ENCODE measurements around the gene FNDC5.
A peak's percentile ranks its signal among the peaks of the same experiment; 100 is the strongest.
"Not testable (repeated sequence)": the region's sequence is repeated elsewhere in the genome, so short reads cannot be mapped to it uniquely, and the experiment has no call there.

FNDC5 gene

DNA sequence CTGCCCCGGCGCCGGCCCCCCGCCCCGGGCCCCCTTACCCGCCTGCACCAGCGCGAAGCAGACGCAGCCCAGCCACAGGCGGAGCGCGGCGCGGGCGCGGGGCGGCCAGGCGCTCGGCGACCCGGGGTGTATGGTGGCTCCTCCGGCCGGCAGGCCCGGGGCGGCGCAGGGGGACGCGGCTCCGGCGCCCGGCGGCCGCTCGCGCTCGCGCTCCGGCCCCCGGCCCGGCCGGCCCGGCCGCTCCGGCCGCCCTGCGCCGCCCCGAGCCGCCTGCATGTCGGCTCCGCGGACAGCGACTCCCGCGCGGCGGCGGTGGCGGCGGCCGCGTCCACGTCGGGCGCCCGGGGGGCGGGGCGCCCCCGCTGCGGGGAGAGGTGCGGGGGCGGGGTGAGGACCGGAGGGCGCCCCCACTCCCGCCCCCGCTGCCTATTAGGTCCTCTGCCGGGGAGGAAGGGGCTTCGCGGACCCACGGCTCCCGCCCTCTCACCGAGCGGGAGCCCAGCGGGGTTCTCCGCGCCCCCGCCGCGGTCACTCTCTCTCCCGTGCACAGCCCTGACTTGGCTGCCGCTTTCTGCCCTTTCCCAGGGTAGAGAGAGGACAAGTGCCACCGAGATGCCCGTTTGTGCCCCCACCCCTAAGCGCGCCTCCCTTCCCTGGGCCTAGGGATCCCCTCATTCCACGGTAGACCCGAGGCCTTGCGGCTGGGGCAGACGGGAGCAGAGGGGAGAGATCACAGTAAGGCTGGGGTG is at the start of gene FNDC5:
Gene FNDC5, minus strand, starts transcription at position 298 of the 749 bp plus-strand sequence.
- DNase-seq, result no peak

DNA sequence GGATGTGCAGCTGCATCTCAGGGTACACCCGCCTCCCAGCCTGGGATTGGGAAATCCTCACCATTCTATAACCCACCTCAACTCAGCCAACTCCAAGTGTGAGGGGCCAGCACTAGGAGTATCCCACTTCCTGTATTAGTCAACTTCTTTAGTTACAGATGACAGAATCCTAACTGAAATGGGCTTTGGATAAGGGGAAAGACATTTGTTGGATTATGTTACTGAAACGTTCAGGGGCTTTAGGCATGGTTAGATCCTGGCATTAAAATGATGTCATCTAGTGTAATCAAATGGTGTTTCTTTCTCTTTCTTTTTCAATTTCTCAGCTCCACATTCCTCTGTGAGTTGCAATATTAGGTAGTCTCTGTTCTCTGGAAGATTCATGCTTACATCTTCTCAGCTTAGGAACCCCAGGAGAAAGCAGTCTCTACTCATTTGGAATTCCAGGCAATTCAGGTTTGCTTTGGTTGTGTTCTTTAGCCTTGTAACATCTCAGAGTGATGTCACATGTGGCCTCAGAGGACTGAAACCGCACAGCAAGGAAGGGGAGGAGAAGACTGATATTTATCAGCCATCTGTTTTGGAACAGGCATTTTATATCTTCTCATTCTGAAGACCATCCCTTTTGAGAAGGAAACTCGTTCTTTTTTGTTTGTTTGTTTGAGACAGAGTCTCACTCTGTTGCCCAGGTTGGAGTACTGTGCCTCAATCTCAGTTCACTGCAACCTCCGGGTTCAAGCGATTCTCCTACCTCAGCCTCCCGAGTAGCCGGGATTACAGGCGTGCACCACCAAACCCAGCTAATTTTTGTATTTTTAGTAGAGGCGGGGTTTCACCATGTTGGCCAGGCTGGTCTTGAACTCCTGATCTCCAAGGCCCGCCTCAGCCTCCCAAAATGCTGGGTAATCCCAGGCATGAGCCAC is 49.4 kb upstream of the FNDC5 start:
- DNase-seq, result no peak

DNA sequence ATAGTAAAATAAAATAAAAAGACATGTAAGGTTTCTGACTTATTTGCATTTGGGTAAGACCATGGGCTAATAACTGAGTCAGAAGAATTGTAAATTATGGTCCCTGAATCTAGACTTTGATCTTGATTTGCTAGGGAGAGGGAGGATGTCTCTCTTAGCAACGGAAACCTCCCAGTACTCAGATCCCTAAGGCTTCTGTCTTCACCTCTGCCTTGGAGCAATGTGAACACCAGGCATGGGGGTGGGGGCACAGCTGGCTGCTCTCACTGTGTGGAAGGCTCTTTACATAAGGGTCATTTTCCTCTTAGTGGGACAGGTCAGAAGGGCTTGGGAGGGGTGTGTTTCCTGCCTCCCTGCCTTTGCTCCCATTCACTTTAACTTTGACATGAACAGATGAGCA is 47.5 kb upstream of the FNDC5 start:
- no peak for DNase-seq

DNA sequence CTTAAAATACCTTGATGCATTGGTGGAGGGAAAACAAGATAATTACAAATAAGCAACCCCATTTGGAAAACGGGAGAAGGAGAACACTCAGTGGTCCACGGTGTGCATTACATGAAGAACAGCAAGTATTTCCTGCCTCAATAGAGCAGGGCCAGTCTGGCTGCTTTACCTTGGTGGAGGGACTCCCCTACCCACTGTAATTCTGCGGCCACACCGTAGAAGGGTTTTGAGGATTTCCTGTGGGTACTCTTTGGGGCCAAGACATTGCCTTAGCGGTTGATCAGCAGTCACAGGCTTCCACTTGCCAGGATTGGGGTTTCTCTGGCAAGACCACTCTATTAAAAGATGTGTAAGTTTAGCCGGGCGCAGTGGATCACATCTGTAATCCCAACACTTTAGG is 46.8 kb upstream of the FNDC5 start:
- no peak for DNase-seq

DNA sequence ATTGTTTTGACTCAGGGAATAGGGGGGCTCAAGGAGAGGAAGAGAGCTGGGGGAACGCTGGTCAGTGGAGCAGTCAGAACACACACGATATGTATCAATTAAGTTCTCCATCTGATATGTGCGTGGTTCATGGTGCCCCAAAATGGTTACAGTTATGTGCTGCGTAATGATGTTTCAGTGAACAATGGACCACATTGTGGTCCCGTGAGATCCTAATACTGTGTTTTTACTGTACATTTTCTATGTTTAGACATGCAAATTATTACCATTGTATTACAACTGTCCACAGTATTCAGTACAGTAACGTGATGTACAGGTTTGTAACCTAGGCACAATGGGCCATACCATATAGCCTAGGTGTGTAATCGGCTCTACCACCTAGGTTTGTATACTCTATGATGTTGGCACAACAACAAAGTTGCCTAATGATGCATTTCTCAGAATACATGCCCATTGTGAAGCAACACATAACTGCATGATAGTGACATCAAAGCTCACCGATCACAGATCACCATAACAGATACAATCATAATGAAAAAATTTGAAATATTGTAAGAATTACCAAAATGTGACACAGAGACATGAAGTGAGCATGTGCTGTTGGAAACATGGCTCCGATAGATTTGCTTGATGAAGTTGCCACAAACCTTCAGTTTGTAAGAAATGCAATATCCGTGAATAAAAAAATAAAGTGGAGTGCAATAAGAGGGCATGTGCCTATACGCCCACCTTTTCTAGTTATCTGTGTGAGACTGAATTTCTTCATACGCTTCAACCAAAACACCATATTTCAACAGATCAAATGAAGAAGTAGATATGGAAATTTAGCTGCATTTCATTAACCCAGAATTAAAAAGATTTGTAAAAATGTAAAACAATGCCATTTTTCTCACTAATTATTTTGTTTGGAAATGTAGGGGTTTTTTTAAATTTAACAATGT is 45.3 kb upstream of the FNDC5 start:
- no peak for DNase-seq

DNA sequence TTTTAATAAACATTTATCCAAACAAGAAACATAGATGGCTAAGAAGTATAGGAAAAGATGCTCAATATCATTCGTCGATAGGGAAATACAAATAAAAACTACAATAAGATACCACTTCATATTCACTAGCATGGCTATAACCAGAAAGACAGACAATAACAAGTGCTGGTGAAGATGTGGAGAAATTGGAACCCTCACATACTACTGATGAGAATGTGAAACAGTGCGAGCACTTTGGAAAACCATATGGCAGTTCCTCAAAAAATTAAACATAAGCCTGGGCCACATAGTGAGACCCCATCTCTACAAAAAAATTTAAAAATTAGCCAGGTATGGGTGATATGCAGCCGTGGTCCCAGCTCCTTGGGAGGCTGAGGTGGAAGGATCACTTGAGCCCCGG is 39.6 kb upstream of the FNDC5 start:
- DNase-seq, result no peak

DNA sequence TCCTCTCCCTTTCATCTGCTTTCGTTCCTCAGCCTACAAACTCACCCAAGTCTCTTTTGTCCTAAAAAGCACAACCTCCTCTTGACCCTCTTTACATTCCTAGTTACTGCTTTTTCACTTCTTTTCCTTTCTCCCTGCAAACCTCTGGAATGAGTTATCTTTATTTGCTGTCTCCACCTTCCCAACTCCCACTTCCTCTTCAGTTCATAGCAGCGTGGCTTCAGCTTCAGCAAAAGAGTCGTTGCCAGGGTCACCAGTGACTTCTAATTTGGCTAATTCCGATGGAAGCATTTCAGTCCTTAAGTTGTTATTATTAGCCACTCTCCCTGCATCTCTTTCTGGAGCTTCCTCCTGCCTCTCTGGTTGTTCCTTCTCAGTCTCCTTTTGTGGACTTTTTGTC is 36.7 kb upstream of the FNDC5 start:
- DNase-seq, result no peak

DNA sequence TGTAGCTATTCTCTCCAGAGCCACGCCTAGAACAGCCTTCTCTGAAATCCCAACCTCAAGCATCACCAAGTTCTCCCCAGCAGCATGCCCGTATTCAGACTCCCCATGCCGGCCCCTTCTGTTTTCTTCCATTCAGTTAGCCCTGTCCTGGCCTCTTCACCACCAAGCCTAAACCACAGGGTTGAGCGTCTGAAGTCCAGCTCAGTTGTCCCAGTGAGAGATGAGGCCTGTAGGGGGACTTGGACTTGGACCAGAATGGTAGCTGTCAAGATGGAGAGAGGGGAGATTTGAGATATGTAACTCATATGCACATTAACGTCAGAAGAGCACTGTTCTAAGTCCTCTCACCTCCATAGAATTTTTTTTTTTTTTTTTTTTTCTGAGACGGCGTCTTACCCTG is 35.9 kb upstream of the FNDC5 start:
- DNase-seq, result no peak

DNA sequence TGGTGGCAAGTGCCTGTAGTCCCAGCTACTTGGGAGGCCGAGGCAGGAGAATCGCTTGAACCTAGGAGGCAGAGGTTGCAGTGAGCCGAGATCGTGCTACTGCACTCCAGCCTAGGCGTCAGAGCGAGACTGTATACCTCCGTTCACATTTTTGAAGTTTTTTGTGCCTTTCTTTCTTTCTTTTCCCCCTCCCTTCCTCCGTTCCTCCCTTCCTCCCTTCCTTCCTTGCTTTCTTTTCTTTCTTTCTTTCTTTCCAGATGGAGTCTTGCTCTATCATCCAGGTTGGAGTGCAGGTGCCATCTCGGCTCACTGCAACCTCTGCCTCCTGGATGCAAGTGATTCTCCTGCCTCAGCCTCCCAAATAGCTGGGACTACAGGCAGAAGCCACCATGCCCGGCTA is 34.9 kb upstream of the FNDC5 start:
- not testable (repeated sequence) for DNase-seq

DNA sequence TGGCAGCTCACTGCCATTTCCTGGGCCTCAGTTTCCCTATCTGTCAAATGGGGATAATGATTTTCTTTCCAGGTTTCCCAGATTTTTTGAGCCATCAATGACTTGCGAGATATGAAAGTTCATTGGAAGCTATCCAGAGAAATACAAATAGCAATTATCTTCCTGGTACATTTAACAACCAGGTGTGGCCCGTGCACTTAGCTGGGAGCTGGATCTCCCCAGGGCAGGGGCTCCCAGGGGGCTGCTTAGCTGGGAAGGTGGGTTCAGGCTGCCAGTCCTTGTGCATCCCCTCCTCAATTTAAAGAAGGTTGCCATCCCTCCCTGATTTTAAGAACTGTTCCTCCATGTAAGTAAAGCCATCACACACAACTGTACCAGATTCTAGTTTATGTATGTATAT is 34.1 kb upstream of the FNDC5 start:
- DNase-seq, result no peak

DNA sequence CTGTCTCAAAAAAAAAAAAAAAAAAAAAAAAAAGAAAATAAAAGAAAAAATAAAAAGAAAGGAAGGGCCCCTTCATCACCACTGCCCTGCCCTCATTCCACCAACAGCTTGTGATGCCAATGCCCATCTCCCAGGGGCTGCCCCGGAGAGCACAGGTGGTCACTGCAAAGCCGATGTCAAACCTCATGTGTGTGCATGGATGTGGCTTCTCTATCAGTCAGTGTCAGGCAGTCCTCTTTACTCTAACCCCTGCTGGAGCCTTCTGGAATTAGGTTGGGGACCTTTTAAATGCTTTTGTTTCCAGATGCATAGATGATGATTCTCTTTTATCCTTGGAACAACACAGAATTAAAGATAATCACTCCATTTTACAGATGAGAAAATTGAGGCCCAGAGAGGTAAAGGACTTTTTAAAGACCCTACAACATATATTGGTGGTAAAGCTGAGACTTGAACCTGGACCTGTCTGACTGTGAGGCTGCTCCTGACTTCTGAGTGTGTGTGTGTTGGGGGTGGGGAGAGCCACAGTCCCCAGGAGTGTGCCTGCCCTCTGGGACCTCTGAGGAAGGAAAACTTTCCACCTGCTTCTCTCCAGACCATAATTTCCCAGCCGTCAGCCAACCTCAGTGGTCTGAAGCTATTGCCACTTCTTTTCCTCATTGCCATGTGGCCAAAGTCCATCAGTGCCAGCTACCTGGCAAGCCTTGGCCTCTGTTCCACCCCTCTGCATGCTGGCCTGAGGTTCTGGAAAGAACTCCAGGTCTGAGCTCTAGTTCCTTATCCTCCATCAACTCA is 33.5 kb upstream of the FNDC5 start:
- DNase-seq, result no peak

DNA sequence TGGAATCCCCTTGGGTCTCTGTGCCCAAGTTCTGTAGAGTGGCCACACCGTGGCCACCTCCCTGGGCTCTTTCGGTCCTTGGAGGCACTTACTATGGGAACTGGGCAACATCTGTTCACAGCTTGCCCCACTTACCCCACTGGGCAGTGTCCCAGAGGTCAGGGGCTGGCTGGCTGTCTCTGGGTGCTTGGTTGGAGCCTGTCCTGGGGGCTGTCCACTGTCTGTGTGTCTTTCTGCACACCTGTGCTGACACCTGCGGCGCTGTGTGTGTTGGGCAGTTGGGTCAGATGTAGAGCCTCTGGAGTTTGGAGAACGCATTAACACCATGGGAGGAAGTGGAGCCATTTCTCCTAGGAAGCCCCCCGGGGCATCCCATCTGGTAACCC is 31.8 kb upstream of the FNDC5 start:
- DNase-seq, result no peak

DNA sequence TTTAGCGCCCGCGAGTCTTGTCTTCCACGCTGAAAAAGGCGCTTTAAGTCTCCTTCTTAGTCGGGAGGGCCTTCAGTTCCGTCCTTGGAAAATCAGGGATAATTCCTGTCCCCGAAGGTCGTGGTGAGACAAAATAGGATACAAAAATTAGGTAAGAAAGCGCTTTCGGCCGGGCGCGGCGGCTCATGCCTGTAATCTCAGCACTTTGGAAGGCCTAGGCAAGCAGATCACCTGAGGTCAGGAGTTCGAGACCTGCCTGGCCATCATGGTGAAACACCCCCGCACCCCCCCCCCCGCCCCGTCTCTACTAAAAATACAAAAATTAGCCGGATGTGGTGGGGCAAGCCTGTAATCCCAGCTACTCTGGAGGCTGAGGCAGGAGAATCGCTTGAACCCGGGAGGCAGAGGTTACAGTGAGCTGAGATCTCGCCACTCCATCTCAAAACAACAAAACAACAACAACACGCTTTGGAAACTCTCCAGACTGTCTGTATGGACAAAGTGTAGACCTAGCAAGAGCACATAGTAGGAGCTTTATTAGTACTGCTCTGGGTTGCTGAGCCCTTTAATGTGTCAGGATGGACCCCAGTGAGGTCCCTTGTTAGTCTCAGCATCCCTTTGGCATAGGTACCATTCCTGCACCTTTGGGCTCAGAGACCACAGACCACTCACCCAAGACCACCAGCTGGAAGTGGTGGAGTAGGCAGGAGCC is 31.3 kb upstream of the FNDC5 start:
- no peak for DNase-seq

DNA sequence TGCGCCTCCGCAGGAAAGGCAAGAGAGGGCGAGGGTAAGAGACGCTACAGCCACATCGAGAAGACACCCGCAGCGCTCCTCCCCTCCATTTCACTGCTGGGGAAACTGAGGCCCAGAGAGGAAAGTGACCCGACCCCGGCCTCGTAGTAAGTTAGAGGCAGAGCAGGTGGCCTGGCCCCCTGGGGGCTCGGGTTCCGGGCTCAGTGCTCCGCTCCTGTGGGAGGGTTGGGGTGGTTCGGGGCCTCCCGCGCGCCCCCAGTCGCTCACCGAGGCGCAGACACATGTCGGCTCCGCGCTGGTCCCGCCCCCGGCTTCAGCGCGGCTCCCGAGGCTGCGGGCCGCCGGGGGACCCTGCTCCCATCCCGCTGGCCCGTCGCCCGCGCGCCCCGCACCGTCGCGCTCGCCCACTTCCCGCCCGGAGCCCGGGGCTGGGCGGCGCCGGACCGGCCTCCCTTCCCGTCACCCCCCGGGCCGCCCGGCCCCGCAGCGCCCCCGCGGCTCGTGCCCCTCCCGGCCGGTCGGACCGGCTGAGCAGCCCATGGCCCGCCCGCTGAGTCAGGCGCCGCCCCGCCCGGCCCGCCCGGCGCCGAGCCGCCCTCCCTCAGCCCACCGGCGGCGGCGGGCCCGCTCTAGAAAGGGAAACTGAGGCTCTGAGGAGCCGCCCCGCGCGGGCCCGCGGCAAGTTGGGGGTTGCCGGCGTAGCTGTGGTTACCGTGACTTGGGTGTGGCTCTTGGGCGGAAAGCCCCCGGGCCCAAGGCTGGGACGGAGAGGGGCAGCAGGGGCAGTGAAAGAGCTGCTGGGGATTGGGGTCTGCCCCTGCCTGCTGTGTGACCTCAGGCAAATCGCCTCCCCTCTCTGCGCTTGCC is 30.5 kb upstream of the FNDC5 start, which contains the start of gene TMEM54:
Gene TMEM54, minus strand, starts transcription at position 434 of the 867 bp plus-strand sequence. Its CDS starts 151 bp downstream, at position 283.
- peak; percentile 13 for DNase-seq

DNA sequence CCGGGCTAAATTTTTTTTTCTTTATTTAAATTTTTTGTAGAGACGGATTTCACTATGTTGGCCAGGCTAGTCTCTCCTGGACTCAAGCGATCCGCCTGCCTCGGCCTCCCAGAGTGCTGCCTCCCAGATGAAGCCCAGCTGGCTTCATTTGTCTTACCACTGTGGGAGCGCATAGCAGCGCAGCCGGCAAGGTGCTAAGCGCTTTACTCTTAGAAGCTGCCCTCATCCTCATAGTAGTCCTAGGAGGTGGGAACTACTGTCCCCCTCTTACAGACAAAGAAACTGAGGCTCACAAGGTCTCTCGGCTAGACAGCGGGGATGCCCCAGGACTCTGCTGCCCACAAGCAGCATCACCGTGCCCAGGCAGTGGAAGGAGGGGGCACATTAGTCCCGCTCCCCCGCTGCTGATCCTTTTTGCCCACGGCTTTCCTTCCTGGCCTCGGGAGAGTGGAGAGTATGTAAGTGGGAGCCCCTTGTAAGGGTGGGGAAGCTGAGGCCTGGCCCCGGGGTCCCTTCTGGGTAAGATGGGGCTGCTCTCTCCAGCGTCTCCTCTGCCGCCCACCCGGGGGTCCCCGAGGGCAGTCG is 29.8 kb upstream of the FNDC5 start:
- no peak for DNase-seq

DNA sequence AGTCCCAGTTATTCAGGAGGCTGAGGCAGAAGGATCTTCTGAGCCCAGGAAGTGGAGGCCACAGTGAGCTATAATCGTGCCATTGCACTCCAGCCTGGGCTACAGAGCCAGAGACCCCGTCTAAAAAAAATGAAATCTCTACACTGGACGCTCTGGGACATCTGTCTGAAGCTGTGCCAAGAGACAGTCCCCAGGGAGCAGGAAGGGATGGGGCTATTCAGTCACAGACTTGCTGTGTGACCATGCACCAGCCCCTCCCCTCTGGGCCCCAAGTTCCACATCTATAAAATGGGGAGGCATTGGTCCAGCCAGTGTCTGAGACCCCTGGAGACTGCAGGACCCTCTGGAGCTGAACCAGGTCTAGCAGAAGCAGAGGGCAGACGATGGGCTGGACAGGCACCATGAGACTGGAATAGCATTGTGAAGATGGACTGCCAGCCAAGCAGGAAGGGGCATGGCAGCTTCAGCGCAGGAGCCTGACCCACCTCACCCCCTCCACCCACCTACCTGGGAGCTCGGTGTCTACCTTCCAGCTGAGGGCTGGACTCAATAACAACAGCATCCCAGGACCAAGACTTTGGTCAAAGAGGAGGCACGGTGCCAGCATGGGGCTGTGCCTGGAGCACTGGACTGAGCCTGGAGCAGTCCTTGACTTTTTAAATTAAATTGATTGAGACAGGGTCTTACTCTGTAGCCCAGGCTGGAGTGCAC is 29.0 kb upstream of the FNDC5 start:
- DNase-seq, result no peak

DNA sequence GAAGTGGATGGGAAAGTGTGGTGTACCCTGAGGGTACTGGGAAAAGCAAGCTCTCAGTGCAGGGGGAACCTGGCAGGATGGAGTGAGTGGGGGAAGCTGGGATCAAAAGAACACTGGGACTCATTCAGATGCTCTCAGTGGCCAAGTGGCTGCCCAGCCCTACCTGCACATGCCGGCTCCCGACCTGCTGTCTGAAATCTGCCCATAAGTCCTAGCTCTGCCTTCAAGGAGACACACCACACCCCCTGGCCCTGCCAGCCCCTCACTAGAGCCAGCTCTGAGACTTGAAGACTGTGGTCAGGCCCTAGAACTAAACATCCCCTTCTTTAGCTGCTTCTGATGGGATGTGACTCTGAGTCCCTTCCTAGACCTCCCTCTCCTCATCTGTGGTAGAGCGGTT is 28.2 kb upstream of the FNDC5 start:
- DNase-seq, result no peak

DNA sequence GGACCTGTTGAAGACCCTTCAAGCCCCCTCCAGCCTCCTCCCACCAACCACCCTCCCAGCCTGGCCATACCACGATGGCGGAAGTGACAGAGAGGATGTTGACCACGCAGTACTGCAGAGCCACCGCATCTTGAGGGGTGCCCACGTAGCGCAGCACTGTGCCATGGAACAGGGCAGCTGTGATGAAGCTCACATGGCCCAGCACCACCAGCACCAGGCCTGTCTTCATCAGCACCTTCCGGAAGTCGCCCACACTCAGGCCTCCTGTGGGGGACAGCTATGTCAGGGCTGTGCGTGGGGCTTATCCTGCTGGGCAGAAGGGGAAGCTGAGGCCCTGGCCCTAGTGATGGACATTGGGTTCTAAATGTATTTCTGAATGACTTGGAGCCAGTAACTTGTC is 27.3 kb upstream of the FNDC5 start:
- no peak for DNase-seq
